GM21360 (cell line): Measurements from ENCODE around the gene TEX10.
"Not testable (repeated sequence)": the region's sequence is repeated elsewhere in the genome, so short reads cannot be mapped to it uniquely, and the experiment has no call there.

Experiments
- ATAC-seq: cut with Tn5 transposase; IDR thresholded peaks from one replicate; pipeline ENCODE4 v1.9.1; 2021; ENCODE audit warnings: mild to moderate bottlenecking, moderate library complexity; ENCODE audit not compliant: unreplicated experiment

TEX10 gene

DNA sequence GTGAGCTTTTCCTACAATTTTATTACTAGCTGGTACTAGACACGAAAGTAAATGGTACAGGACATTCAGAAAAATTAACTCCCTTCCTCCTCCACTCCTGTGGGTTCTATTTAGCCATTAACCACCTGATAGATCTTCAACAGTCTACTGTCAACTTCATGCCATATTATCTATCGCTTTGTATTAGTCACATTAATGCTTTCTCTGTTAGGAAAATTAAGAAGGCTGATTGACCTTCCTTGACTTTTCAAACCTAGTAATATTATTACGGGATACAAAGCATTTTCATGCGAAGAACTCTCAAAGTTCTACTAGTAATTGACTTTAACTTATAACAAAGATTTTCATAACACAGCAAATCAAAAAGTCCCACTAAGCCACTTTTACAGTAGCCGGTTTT, 1.2 kb downstream of the TEX10 start:
- no peak for ATAC-seq

DNA sequence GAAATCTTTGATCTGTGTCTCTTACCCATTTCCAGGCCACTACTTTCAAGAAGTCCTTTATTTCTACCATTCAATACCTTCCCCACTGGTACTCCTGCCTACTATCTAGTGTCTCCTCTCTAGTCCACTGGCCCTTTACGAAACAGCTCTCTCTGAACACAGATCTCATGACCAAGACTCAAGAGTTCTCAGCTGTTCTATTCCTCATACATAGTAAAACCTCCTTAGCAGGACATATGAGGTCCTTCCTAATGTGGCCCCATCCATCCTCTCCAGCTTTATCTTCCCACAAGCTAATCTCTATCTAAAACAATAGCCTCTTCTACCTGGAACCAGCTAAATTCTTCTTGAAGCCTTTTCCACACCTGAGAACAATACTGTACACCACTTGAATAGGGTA, 2.6 kb downstream of the TEX10 start:
- no peak for ATAC-seq

DNA sequence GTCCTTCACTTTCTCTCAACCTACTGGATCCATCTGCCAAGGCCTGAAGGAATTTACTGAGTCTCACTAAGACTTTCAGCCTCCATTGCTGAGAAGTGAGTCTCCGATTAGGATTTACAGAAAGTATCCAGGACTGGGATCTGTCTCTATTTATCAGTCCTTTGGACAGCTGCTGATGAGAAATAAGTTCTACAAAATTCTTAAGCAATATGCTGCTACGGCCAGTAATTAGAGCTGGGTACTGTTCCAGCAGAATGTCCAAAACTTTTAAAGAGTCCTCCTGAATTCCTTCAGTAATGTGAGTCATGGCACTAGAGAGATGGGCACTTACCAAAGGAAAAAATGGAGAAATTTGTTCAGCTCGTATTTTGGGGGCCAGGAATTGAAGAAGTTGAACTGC, 5.9 kb downstream of the TEX10 start:
- ATAC-seq = no peak

DNA sequence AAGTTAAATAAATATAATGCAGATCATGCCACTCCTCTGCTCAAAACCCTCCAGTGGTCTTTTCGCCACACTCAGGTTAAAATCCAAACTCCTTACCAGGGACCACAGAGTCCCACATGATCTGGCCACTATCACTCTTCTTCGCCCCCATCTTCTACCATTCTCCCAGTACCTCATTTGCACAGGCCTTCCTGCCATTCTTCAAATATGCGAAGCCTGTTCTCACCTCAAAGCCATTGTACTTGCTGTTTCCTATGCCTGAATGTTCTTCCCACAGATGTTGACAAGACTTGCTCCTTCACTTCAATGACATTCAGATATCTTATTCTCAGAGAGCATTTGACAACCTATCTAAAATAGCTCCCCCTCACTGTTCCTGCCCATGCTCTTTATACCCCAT, 10.9 kb downstream of the TEX10 start:
- no peak for ATAC-seq

DNA sequence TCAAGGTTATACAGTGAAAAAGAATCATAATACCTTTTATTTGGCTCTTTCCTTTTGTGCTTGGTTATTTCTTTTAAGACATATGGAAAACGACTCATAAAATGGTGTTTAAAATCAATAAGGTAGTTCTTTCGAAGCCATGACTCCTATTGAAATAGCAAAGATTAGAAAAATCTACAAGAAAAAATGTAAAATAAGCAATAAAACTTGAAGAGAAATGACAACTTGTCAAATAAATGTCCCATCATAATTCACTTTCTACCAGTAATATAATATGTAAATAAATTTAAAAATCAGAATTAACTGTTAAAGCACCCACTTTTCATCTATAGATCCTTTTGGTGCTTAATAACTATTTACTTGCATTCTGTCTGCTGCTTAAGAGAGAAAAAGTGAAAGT, 12.5 kb downstream of the TEX10 start:
- ATAC-seq = no peak

DNA sequence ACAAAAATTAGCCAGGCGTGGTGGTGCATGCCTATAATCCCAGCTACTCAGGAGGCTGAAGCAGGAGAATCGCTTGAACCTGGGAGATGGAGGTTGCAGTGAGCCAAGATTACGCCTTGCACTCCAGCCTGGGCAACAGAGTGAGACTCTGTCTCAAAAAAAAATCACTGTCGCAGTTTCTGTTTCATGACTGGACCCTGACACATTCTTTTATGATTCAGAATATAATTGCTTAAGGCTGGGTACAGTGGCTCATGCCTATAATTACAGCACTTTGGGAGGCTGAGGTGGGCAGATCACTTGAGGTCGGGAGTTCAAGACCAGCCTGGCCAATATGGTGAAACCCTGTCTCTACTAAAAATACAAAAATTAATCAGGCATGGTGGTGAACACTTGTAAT, 14.0 kb downstream of the TEX10 start:
- ATAC-seq = not testable (repeated sequence)

DNA sequence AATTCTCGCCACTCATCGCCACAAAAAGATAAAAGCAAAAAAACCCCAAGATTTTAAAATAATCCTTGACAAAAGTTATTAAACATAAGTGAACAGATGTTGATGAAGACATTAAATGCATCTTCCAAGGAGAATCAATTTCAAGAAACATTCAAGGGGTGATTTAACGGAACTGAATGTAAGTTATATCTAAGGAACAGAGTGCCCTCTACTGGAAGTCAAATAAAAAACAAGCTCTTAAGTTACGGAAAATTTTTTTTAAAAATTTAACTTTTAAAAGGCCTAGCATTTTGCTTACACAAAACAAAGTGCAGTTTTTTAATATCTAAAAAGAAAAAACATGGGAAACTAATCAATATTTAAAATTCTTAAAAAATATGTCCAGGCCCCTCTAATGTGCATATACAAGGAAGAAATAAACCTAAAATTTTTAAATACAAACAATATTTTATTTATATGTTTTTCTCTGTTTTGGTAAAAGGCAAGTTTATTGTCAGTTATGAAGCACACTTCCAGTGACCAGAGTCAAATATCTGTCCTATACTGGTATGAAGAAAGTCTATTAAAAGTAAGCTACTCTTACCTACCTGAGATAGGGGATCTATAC, 28.0 kb downstream of the TEX10 start:
- ATAC-seq = no peak

DNA sequence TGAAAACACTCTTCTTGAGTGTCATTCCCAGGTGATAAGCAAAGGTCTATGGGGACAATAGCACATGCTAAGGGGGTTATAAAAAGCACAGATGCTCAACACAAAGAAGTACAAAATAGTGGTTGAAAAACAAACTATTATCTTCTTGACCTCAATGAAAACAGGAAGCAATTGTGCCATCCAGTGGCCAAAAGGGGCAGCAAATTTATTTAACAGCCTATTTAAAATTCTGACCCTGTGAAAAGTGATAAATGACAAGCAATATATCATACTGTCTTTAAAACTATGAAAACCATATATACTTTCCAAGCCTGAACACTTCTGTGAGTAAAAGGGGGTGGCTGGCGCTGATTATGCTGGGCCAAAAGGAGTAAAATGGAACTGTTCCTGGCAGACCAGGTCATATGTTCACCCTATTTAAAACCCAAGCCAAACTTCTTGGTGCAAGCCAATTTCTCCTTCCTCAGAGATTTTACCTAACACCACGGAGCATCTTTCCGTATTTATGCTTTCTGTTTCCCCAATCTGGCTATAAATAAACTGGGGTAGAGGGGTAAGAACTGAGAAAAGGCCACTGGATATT, 29.7 kb downstream of the TEX10 start:
- ATAC-seq = no peak

DNA sequence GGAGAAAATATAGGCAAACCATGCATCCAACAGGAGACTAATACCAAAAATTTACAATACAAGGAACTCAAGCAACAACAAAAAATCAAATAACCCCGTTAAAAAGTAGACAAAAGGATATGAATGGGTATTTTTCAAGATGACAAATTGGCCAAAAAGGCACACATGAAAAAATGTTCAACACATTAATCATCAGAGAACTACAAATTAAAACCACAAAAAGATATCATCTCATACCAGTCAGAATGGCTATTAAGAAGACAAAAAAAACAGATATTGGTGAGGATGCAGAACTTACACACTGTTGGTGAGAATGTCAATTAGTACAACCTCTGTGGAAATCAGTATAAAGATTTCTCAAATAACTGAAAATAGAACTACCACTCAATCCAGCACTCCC, 35.0 kb downstream of the TEX10 start:
- no peak for ATAC-seq

DNA sequence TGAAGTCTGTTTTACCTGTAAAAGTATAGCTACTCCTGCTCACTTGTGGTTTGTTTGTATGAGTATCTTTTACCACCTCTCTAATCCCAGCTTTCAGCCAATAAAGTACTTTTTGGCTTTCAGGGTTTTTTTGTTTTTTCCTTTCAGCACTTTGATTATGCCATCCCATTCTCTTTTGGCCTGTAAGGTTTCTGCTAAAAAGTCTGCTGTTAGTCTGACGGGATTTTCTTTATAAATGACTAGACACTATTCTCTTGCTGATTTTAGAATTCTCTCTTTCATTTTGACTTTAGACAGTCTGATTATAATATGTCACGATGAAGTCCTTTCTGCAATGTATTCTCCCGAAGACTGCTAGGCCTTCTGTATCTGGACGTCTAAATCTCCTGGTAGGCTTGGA, 37.2 kb downstream of the TEX10 start:
- no peak for ATAC-seq

DNA sequence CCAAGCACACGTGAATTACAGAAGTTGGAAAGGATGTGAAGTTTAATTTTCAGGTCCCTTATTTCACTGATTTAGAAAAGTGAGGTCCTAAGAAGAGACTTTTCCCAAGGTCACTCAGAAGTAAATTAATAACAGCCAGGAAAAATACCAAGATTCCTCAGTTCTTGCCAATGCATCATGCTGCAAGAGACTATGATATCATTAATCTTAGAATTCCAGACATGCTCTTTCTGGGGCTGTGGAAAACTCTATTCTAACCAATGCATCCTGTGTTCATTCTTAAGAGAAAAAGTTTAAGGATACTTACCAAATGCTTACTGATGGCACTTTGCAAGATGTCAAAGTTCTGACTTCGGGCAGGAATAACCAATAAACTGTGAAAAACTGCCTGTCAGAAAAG, 42.8 kb downstream of the TEX10 start:
- ATAC-seq = no peak

DNA sequence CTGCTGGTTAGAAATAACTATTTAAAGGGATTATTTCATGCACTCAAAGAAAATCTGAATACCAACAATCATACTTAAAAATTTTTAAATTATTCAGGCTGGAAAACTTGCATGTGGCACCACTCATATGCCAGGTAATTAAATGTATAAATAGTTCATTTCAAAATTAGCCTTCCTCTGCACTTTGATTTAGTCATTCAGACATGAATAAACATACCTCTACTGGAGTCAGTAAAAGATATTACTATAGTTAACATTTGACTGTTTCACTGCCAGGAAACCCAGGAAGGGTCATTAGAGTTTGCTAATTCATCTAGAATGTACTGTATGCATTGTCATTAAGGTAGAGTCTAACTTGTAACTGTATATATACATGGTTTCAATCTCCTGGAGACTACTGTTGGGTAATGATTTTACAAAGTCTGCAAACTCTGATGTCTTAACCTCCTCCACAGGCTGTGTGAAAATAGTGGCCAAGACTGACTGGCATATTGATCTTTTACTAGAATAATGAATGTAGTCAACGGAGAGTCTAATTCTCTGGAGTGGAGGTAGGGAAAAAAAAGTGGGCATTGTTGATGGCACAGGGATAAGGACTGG, 43.7 kb downstream of the TEX10 start:
- ATAC-seq = no peak

DNA sequence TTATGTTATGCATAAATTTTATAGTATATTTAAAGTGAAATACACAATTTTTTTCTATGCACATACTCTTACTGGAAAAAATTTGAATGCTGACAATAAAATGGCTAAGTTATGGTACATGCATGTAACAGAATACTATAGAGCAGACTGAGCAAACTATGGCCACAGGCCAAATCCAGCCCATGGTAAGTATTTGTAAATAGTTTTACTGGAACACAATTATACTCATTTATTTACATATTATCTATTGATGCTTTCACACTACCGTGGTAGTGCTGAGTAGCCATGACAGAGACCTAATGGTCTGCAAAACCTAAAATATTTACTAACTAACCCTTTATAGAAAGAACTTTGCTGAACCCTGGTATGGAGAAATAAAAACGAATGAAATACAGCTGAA, 45.7 kb downstream of the TEX10 start:
- ATAC-seq = no peak

DNA sequence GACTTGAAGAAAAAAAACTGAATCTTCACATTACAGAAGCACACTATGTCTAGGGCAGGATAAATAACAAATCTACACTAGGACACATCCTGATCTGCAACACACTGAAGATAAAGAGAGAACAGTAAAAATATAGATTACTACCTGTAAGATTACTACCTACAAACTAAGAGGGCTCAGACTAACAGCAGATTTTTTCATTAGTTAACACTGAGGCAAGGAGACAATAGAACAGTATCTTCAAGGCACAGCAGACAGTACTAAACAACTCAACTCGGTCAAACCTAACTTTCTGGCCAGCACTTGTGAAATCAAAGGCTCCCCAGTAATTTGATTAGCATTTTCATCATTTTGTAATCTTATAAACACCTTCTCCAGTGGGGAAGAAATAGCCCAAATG, 46.5 kb downstream of the TEX10 start:
- no peak for ATAC-seq

DNA sequence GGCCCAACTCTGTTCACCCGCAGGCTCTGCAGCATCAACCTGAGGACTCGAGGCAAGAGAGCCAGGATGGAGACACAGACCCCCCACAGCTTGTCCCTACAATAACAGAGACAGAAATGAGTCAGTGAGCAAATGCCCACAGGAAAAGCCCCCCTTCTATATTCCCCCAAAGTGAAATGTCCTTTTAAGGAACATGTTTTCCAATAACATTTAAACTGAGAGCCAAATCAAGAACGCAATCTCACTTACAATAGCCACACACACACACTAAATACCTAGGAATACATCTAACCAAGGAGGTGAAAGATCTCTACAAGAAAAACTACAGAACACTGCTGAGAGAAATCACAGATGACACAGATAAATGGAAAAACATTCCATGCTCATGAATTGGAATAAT, 49.0 kb downstream of the TEX10 start:
- no peak for ATAC-seq

DNA sequence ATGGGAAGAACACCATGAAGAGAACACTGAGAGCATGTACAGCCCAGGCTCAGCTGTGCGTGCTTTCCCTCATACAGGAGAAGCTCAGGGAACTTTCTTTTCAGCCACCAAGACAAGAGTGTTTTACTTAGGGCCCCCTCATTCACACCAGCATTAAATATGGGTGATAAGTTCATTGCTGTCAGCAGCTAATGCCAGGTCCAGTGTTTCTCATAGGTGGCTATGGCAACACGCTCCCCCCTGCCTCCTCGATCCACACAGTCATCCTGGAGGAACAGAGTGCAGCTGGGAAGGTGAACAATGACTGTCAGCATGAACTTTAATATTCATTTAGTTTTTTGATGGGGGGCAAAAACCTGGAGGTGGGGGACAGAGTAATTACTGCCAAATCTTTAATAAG, 54.4 kb downstream of the TEX10 start:
- ATAC-seq = no peak

DNA sequence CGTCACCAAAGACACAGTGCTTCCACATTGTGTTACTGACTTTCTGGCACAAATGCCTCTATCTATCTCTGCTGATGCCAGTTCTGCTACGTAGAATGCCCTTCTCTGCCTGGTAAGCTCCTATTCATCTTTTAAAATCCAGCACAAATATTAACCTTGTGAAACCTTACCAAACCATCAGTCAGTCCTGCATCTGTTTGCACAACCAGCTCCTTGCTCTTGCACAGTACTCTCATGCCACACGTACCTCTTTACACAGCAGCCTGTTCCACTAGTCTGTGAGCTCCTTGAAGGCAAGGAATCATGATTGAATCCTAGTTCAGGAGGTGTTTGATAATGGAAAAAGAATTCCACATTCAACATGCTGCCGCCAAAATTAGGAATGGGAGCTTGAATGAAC, 56.3 kb downstream of the TEX10 start:
- ATAC-seq = no peak

DNA sequence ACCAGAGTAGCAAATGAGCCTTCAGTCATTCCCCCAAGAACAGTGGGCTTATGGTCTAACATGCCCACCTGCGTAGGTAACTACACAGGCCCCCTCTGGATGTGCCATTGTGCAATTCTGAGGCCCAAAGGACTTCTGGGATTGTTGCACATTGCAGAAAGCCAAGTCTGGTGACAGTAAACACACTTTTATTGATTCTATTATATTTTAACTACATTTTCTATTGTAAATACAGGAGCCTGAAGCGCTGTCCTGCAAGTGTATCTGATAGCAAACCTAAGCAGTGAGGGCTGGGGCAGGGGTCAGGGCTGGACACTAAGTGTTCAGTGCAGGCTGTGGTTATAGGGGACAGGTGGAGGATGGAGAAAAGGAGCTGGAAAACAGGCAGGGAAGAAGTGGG, 57.5 kb downstream of the TEX10 start:
- no peak for ATAC-seq

DNA sequence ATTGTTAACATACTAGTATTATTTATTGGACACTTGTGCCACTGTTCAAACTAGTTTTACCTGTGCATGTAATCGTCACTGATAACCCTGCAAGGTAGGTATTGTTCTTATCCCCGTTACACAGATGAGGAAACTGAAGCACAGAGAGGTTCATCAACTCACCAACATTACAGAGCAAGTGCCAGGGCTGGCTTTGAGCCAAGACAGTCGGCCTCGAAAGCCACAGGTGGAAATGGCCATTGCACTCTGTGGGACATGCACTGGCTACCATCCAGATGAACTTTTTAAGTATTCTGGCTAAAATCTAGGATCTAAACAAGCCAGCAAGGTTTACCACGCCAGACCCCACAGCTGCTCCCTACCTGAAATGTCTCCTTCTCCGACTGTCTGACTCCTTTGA, 57.9 kb downstream of the TEX10 start:
- no peak for ATAC-seq

DNA sequence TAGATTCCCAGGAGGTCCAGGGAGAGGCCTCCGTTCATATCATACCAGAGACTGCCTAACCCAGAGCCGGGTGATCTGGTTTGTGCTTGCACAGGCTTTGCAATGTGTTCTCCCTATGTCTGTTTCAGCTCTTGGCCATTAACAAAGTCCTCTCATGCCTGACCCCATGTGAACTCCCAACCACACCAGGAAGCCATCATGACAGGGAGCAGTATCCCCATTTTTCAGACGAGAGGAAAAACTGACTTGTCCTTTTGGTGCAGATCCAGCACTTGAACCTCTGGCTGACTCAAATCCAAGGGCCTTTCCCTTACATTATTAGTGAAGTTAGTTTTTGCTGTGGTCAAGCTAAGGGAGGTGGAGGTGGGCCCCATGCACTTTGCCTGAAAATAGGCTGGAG, 58.4 kb downstream of the TEX10 start:
- ATAC-seq = no peak

DNA sequence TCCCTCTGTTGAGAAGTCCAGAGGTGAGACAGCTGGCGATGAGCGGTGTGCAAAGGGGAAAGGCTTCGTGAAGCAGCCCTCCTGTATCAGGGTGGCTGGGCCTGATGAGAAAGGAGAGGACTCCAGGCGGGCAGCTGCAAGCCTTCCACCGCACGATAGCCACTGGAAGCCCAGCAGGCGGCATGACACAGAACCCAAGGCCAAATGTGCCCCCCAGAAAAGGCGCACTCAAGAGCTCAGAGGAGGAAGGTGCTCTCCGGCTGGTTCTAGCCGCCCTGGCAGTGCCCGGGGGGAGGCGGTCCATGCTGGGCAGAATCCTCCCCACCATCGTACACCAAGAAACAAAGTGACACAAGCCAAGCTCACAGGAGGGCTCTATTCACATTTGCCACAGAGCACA, 60.3 kb downstream of the TEX10 start:
- ATAC-seq = no peak

DNA sequence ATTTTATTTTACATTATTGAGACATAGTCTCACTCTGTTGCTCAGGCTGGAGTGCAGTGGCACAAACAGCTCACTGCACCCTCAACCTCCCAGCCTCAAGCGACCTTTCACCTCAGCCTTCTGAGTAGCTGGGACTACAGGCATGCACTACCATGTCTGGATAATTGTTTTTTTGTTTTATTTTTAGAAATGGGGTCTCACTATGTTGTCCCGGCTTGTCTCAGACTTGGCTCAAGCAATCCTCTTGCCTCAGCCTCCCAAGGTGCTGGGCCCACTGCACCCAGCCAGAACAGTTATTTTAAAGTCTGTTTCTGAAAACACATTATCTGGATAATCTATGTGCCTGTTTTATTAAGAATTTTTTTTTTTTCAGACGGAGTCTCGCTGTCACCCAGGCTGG, 62.0 kb downstream of the TEX10 start:
- ATAC-seq = no peak

DNA sequence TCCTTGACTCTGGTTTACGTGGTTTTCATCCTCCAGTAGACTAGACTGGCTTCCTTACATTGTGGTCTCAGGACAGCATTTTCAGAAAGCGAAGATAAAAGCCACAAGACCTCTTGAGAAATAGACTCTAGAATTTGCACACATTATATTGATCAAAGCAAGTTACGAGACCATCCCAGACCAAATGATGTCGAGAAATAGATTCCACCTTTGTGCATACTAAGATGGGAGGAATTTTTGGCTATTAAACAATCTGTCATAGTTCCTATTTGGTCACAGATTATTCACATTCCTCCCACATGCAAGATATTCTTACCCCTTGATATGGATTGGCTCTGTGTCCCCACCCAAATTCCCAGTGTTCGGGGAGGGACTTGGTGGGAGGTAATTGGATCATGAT, 65.6 kb downstream of the TEX10 start:
- no peak for ATAC-seq
